ENCODE data around the gene MLLT10. TPM values are rescaled to one million over a fixed set of nuclear protein-coding genes. Genes with fewer than 3 reads are reported as not detected.

Gene MLLT10
- total and polyA plus RNA-seq, 2 experiments from 2014 or later, result 16.8 to 34.9 TPM

- Histone ChIP-seq H3K27ac (no peak overlapping the region), H3K9me3 (ENCODE audit: low read depth) (no peaks in the 10 kb centered on the region), H3K9me2 (replicated peaks; ENCODE audit: insufficient read depth) (no peaks in the 10 kb centered on the region), H3K79me2 (peaks cover 66% of the 10 kb centered on the region), H3K4me3 (no peak overlapping the region), H4K20me1 (ENCODE audit: insufficient read depth, poor library complexity, severe bottlenecking) (peaks cover 13% of the 10 kb centered on the region), H3K27me3 (no peaks in the 10 kb centered on the region), H3K4me2 (no peak overlapping the region), H2AFZ (no peak overlapping the region), H3K4me1 (ENCODE audit: insufficient read depth) (no peaks in the 10 kb centered on the region), H3K36me3 (replicated peaks; ENCODE audit: insufficient read depth, low read depth) (no peaks in the 10 kb centered on the region)
- DNase-seq (ENCODE audit: low spot score), result no peak
- TF ChIP-seq EZH2phosphoT487 (IDR thresholded peaks at IDR 0.05; ENCODE audit: low read depth, severe bottlenecking, unreplicated experiment) (no peak), CTCF (IDR thresholded peaks at IDR 0.05; ENCODE audit: poor library complexity) (no peak), EZH2 (IDR thresholded peaks at IDR 0.05; ENCODE audit: borderline replicate concordance) (no peak)
- WGBS (ENCODE audit: low lambda C conversion rate, missing lambda C conversion rate), result 92% methylated on average over 3 of the region's 3 CpGs
These were observed 127.9 kb downstream of the MLLT10 start for GRCh38 chr10:21661935-21662334.

- no peak overlapping the region for H2AFZ ChIP-seq
- H3K4me1 ChIP-seq (ENCODE audit: insufficient read depth), result no peaks in the 10 kb centered on the region
- H3K4me3 ChIP-seq, result no peak overlapping the region
- H3K9me3 ChIP-seq (ENCODE audit: low read depth), result no peaks in the 10 kb centered on the region
- H4K20me1 ChIP-seq (ENCODE audit: insufficient read depth, poor library complexity, severe bottlenecking), result peaks cover 13% of the 10 kb centered on the region
- TF ChIP-seq EZH2 (IDR thresholded peaks at IDR 0.05; ENCODE audit: borderline replicate concordance), result no peak
- no peak for TF ChIP-seq EZH2phosphoT487 (IDR thresholded peaks at IDR 0.05; ENCODE audit: low read depth, severe bottlenecking, unreplicated experiment)
- no peak for TF ChIP-seq CTCF (IDR thresholded peaks at IDR 0.05; ENCODE audit: poor library complexity)
- no peak overlapping the region for H3K27ac ChIP-seq
- H3K27me3 ChIP-seq, result no peaks in the 10 kb centered on the region
- H3K79me2 ChIP-seq, result peaks cover 72% of the 10 kb centered on the region
- no peak for DNase-seq (ENCODE audit: low spot score)
- no peaks in the 10 kb centered on the region for H3K36me3 ChIP-seq (replicated peaks; ENCODE audit: insufficient read depth, low read depth)
- H3K9me2 ChIP-seq (replicated peaks; ENCODE audit: insufficient read depth), result no peaks in the 10 kb centered on the region
- WGBS (ENCODE audit: low lambda C conversion rate, missing lambda C conversion rate), result 78% methylated on average over 2 of the region's 2 CpGs
- H3K4me2 ChIP-seq, result no peak overlapping the region
These were observed 128.6 kb downstream of the MLLT10 start for GRCh38 chr10:21662635-21663034.

GRCh38 chr10:21668831-21669230 is 134.8 kb downstream of the MLLT10 start:
- peaks cover 55% of the 10 kb centered on the region for H3K79me2 ChIP-seq
- 77% methylated on average over 1 of the region's 1 CpG for WGBS (ENCODE audit: low lambda C conversion rate, missing lambda C conversion rate)
- no peaks in the 10 kb centered on the region for H3K27me3 ChIP-seq
- H3K36me3 ChIP-seq (replicated peaks; ENCODE audit: insufficient read depth, low read depth), result no peaks in the 10 kb centered on the region
- no peak for DNase-seq (ENCODE audit: low spot score)
- no peak overlapping the region for H3K4me2 ChIP-seq
- no peaks in the 10 kb centered on the region for H3K9me2 ChIP-seq (replicated peaks; ENCODE audit: insufficient read depth)
- H3K4me3 ChIP-seq, result no peak overlapping the region
- no peak for TF ChIP-seq CTCF (IDR thresholded peaks at IDR 0.05; ENCODE audit: poor library complexity)
- no peak for TF ChIP-seq EZH2phosphoT487 (IDR thresholded peaks at IDR 0.05; ENCODE audit: low read depth, severe bottlenecking, unreplicated experiment)
- TF ChIP-seq EZH2 (IDR thresholded peaks at IDR 0.05; ENCODE audit: borderline replicate concordance), result no peak
- H3K4me1 ChIP-seq (ENCODE audit: insufficient read depth), result no peaks in the 10 kb centered on the region
- no peaks in the 10 kb centered on the region for H3K9me3 ChIP-seq (ENCODE audit: low read depth)
- H4K20me1 ChIP-seq (ENCODE audit: insufficient read depth, poor library complexity, severe bottlenecking), result no peaks in the 10 kb centered on the region
- H2AFZ ChIP-seq, result no peak overlapping the region
- no peak overlapping the region for H3K27ac ChIP-seq

GRCh38 chr10:21670391-21670790 is 136.4 kb downstream of the MLLT10 start:
- H4K20me1 ChIP-seq (ENCODE audit: insufficient read depth, poor library complexity, severe bottlenecking), result no peaks in the 10 kb centered on the region
- no peak overlapping the region for H3K4me2 ChIP-seq
- H3K9me2 ChIP-seq (replicated peaks; ENCODE audit: insufficient read depth), result no peaks in the 10 kb centered on the region
- no peak for DNase-seq (ENCODE audit: low spot score)
- H3K79me2 ChIP-seq, result peaks cover 47% of the 10 kb centered on the region
- no peaks in the 10 kb centered on the region for H3K9me3 ChIP-seq (ENCODE audit: low read depth)
- TF ChIP-seq EZH2phosphoT487 (IDR thresholded peaks at IDR 0.05; ENCODE audit: low read depth, severe bottlenecking, unreplicated experiment) (no peak), CTCF (IDR thresholded peaks at IDR 0.05; ENCODE audit: poor library complexity) (no peak), EZH2 (IDR thresholded peaks at IDR 0.05; ENCODE audit: borderline replicate concordance) (no peak)
- no peaks in the 10 kb centered on the region for H3K27me3 ChIP-seq
- no peak overlapping the region for H3K4me3 ChIP-seq
- WGBS (ENCODE audit: low lambda C conversion rate, missing lambda C conversion rate), result 88% methylated on average over 2 of the region's 2 CpGs
- H2AFZ ChIP-seq, result no peak overlapping the region
- no peak overlapping the region for H3K27ac ChIP-seq
- no peaks in the 10 kb centered on the region for H3K36me3 ChIP-seq (replicated peaks; ENCODE audit: insufficient read depth, low read depth)
- no peaks in the 10 kb centered on the region for H3K4me1 ChIP-seq (ENCODE audit: insufficient read depth)

All from hepatocyte (in vitro differentiated cells).